SK-MEL-5 (cell line): Measurements from ENCODE around the gene SLC9C1. TPM values are rescaled to one million over a fixed set of nuclear protein-coding genes. Genes with fewer than 3 reads are reported as not detected.

Experiments used
- DNase-seq: peaks from one replicate; pipeline ENCODE4 v3.0.0-alpha.2; 2016; ENCODE audit warnings: low read depth, low spot score
- in situ Hi-C: cut with HindIII; loops from 2 replicates; pipeline ENCODE4 v1.10.0; 2016; ENCODE audit warnings: low sequenced_read_pairs, high pct_unique_total_duplicates, low pct_unique_long_range_greater_than_20kb
- total RNA-seq: library from RNA; depleted of rRNA; stranded (reverse); fragments of >200 nt; shearing (Covaris generic); gene quantifications from 2 replicates; pipeline ENCODE4 v1.2.3, GENCODE V29; 2014

SLC9C1 gene
- total RNA-seq, 1 experiment from 2014 or later: 0.11 TPM

DNA sequence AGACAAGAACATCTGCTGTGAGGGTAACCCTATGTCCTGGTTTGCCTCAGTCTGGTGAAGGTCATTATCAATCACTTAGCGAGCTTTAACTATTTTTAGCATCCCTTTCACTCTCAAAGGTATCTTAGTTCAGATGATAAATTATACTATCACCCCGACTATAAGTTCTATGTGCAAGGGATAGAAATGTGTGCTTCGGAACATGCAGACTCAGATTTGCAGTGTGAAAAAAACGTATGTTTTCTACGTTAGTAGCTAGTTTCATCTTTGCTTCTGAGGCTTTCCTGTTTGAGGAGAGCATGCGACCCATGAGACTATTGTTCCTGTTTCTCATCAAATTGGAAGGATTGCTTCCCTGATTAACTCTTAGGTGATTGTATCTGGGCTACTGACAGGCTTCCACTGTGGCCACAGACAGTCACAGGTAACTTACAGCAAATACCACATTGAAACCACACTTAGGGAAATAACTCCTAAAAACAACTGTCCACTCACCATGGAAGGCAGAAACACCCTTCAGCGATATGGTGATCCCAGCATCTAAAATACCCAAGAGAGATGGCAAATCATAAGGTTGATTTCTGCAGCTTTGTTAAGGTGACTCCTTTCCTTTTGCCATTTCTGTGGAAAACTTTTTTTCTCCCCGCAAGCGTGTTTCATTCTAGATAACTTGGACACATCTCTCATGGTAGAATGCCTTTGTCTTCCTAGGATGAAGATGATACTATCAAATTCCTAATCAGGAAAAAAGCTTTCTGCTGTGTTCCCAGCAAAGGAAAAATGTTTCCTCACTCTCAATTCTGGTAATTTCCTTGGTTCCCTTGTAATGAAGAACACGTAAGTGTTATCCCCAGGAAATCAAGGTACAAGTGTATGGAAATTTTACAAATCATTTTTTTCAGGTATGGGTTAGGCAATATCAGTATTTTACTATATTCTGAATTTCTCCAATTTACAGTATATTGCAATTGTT lies 166.2 kb downstream of the SLC9C1 start:
- DNase-seq: no peak
- in situ Hi-C loops: loop anchor here (25.0 kb wide), 1 partner anchor 159 kb away; the partner anchor contains the start of gene SLC9C1

GRCh38 chr3:112126511-112126911 lies 167.5 kb downstream of the SLC9C1 start:
- no peak for DNase-seq
- in situ Hi-C loops: loop anchor here (25.0 kb wide), 1 partner anchor 161 kb away; the partner anchor contains the start of gene SLC9C1

GRCh38 chr3:112124907-112125607 lies 169.0 kb downstream of the SLC9C1 start:
- no peak for DNase-seq
- in situ Hi-C loops: loop anchor here (25.0 kb wide), 1 partner anchor 162 kb away; the partner anchor contains the start of gene SLC9C1

GRCh38 chr3:112123548-112123947 lies 170.5 kb downstream of the SLC9C1 start:
- in situ Hi-C loops: no loop called here
- no peak for DNase-seq

DNA sequence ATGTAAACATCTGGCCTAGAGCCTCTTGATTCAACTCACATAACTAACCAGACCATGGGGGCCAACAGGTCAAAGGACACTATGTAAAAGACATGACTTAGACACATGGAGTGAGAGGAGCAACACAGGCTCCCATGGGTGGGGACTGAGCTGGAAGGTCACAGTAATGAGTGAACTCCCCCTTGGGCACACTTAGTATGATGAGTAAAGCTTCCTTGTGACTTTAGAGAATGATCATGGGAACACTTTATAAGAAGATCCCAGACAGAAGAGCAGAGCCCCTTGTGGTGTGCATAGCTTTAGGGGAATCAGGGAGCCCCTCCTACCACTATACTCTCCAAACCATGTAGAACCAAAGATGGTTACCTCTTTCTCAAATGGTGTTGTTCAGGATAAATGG lies 171.1 kb downstream of the SLC9C1 start:
- no peak for DNase-seq
- in situ Hi-C loops: no loop called here

- in situ Hi-C loops: no loop called here
- no peak for DNase-seq
Observed at GRCh38 chr3:112121577-112122547, 172.2 kb downstream of the SLC9C1 start.

GRCh38 chr3:112119962-112120836 lies 173.8 kb downstream of the SLC9C1 start:
- DNase-seq: no peak
- in situ Hi-C loops: no loop called here

- peak; percentile 39 for DNase-seq
- in situ Hi-C loops: no loop called here
Observed at GRCh38 chr3:112117841-112118571, 176.0 kb downstream of the SLC9C1 start.

GRCh38 chr3:112117415-112117814 lies 176.6 kb downstream of the SLC9C1 start:
- in situ Hi-C loops: no loop called here

GRCh38 chr3:112116748-112117186 lies 177.2 kb downstream of the SLC9C1 start:
- in situ Hi-C loops: no loop called here
- DNase-seq: no peak

More at GRCh38 chr3:112117415-112117814, 176.6 kb downstream of the SLC9C1 start:
- DNase-seq: no peak

- in situ Hi-C loops: no loop called here
- DNase-seq: no peak
Observed at GRCh38 chr3:112115806-112116383, 178.1 kb downstream of the SLC9C1 start.

DNA sequence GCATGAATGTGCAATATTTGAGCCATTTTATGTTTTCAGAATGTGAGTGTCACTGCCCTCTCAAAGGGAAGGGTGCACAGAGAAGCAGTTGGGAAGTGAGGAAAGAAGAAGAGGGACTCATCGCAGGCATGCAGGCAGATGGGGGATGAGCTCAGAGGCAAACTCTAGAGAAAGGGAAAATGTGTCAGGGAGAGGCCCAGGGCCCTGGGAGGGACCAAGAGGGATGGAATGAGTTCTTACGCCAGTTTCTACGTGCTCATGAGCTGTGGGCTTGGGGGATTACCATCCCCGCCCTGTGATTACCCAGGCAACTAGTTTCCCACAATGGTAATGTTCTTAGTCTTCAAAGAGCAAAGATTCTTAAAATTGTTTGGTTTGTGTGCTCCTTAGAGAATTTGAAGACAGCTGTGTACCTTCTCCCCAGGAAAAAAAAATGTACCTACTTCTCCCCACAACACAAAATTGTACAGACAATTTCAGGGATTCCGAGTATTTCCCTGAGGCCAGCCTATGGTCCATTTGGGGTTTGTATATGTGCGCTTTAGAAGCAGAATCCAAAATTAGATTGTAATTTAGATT lies 178.8 kb downstream of the SLC9C1 start:
- DNase-seq: no peak
- in situ Hi-C loops: no loop called here

- no peak for DNase-seq
- in situ Hi-C loops: no loop called here
Observed at GRCh38 chr3:112114576-112115160, 179.3 kb downstream of the SLC9C1 start.

DNA sequence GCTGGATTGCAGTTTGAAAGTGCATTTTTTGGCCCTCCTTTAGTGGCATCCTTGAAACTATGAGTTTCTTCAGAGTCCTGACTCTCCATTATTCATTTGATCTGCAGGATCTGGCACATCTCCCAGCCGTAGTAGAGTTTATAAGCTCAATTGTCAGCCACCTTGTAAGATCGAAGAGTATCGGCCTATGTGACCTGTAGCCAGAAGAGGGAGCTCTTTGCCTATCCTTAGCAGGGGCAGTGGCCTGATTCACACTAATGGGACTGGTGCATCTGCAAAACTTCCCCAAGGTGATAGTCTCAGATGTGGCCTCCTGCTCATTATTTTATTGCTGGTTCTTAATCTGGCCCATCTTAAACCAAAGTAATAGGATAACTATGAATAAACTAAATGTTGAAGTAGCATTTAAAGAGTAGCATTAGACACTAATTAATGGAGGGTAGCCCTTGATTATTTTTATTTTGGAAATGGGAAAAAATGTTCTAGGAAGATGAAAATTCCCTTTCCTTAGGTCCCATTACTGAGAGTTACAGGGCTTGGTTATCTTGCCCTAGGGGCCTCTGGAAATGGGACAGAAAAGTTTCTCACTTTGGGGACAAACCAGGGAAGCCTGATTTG lies 182.1 kb downstream of the SLC9C1 start:
- DNase-seq: peak; percentile 84
- in situ Hi-C loops: no loop called here
